ENCODE data around the gene SLC5A6. TPM values are rescaled to one million over a fixed set of nuclear protein-coding genes. Genes with fewer than 3 reads are reported as not detected.

SLC5A6 gene
- total and polyA plus RNA-seq, 2 experiments from 2014 or later, result 28.4 to 40.8 TPM

DNA sequence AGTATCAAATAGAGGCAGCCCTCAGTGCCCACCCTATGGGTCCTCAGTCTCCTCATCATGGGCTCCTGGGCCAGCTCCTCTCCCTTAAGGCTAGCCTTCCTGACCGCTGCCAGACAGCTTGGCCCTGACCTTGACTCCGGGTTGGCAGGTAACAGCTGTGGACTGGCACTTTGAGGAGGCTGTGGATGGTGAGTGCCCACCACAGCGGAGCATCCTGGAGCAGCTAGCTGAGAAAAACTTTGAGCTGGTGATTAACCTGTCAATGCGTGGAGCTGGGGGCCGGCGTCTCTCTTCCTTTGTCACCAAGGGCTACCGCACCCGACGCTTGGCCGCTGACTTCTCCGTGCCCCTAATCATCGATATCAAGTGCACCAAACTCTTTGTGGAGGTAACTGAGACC is 24.1 kb upstream of the SLC5A6 start:
- Histone ChIP-seq H3K36me3 (peaks cover 57% of the 10 kb centered on the region), H3K4me1 (ENCODE audit: low read depth) (no peaks in the 10 kb centered on the region), H3K9me3 (ENCODE audit: low read depth) (no peaks in the 10 kb centered on the region), H3K27me3 (no peaks in the 10 kb centered on the region), H3K4me3 (no peak overlapping the region), H3K27ac (no peak overlapping the region)
- TF ChIP-seq, protein P1, sequence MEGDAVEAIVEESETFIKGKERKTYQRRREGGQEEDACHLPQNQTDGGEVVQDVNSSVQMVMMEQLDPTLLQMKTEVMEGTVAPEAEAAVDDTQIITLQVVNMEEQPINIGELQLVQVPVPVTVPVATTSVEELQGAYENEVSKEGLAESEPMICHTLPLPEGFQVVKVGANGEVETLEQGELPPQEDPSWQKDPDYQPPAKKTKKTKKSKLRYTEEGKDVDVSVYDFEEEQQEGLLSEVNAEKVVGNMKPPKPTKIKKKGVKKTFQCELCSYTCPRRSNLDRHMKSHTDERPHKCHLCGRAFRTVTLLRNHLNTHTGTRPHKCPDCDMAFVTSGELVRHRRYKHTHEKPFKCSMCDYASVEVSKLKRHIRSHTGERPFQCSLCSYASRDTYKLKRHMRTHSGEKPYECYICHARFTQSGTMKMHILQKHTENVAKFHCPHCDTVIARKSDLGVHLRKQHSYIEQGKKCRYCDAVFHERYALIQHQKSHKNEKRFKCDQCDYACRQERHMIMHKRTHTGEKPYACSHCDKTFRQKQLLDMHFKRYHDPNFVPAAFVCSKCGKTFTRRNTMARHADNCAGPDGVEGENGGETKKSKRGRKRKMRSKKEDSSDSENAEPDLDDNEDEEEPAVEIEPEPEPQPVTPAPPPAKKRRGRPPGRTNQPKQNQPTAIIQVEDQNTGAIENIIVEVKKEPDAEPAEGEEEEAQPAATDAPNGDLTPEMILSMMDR (IDR thresholded peaks at IDR 0.05; ENCODE audit: low read depth, low read length), result no peak
- DNase-seq (ENCODE audit: low read depth in 1 of 2, low spot score in 1 of 2), result no peak

DNA sequence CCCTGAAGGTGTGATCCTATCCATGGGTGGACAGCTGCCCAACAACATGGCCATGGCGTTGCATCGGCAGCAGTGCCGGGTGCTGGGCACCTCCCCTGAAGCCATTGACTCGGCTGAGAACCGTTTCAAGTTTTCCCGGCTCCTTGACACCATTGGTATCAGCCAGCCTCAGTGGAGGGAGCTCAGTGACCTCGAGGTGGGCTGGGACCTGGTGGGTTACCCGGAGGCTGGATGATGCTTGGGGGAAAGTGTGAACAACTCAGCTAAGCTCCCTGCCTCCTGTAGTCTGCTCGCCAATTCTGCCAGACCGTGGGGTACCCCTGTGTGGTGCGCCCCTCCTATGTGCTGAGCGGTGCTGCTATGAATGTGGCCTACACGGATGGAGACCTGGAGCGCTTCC is 21.3 kb upstream of the SLC5A6 start:
- H3K36me3 ChIP-seq, result peaks cover 56% of the 10 kb centered on the region
- H3K9me3 ChIP-seq (ENCODE audit: low read depth), result no peaks in the 10 kb centered on the region
- TF ChIP-seq, protein P1 (IDR thresholded peaks at IDR 0.05; ENCODE audit: low read depth, low read length), result no peak
- H3K27ac ChIP-seq, result no peak overlapping the region
- H3K27me3 ChIP-seq, result no peaks in the 10 kb centered on the region
- H3K4me3 ChIP-seq, result no peak overlapping the region
- no peaks in the 10 kb centered on the region for H3K4me1 ChIP-seq (ENCODE audit: low read depth)
- DNase-seq (ENCODE audit: low read depth in 1 of 2, low spot score in 1 of 2), result no peak

DNA sequence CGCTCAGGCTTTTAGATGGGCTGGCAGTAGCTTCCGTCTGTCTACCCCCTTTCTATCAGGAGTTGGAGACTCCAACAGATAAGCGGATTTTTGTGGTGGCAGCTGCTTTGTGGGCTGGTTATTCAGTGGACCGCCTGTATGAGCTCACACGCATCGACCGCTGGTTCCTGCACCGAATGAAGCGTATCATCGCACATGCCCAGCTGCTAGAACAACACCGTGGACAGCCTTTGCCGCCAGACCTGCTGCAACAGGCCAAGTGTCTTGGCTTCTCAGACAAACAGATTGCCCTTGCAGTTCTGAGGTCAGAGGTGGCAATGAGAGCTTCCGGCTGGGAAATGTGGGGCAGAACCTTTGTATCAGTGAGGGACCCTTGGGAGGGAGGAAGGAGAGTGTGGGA is 19.9 kb upstream of the SLC5A6 start:
- no peaks in the 10 kb centered on the region for H3K27me3 ChIP-seq
- H3K4me3 ChIP-seq, result no peak overlapping the region
- no peak for DNase-seq (ENCODE audit: low read depth in 1 of 2, low spot score in 1 of 2)
- no peaks in the 10 kb centered on the region for H3K4me1 ChIP-seq (ENCODE audit: low read depth)
- TF ChIP-seq, protein P1 (IDR thresholded peaks at IDR 0.05; ENCODE audit: low read depth, low read length), result no peak
- H3K9me3 ChIP-seq (ENCODE audit: low read depth), result no peaks in the 10 kb centered on the region
- H3K36me3 ChIP-seq, result peaks cover 66% of the 10 kb centered on the region
- no peak overlapping the region for H3K27ac ChIP-seq

DNA sequence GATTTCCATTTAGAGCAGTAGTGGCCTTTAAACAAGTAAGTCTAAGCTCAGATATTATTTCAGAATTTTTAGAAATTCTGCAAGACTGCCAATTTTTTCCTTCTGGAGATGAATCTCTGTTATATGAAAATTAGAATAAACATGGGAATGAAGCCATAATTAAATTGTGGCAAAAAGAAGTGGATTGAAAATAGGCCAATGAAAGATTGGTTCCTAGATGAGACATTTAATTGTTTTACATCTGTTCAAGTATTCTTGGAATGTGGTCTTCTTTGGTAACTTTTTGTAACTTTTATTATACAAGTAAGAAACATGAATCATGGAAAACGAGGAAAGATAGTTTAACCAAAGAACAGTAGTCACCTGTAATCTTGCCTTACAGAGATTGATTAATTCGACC is 15.4 kb upstream of the SLC5A6 start:
- no peaks in the 10 kb centered on the region for H3K27me3 ChIP-seq
- no peaks in the 10 kb centered on the region for H3K9me3 ChIP-seq (ENCODE audit: low read depth)
- H3K27ac ChIP-seq, result no peak overlapping the region
- TF ChIP-seq, protein P1 (IDR thresholded peaks at IDR 0.05; ENCODE audit: low read depth, low read length), result no peak
- H3K4me1 ChIP-seq (ENCODE audit: low read depth), result no peaks in the 10 kb centered on the region
- H3K36me3 ChIP-seq, result peaks cover 62% of the 10 kb centered on the region
- H3K4me3 ChIP-seq, result no peak overlapping the region
- DNase-seq (ENCODE audit: low read depth in 1 of 2, low spot score in 1 of 2), result no peak

DNA sequence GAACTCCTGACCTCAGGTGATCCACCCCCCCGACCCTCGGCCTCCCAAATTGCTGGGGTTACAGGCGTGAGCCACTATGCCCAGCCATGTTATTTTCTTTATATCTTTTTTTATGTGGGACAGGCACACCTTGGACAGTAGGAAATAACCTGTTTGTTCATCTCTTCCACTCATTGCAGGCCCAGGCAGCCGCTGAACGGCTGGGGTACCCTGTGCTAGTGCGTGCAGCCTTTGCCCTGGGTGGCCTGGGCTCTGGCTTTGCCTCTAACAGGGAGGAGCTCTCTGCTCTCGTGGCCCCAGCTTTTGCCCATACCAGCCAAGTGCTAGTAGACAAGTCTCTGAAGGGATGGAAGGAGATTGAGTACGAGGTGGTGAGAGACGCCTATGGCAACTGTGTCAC is 13.5 kb upstream of the SLC5A6 start:
- H3K9me3 ChIP-seq (ENCODE audit: low read depth), result no peaks in the 10 kb centered on the region
- DNase-seq (ENCODE audit: low read depth in 1 of 2, low spot score in 1 of 2), result no peak
- TF ChIP-seq, protein P1 (IDR thresholded peaks at IDR 0.05; ENCODE audit: low read depth, low read length), result no peak
- no peak overlapping the region for H3K4me3 ChIP-seq
- H3K27ac ChIP-seq, result no peak overlapping the region
- no peaks in the 10 kb centered on the region for H3K27me3 ChIP-seq
- no peaks in the 10 kb centered on the region for H3K4me1 ChIP-seq (ENCODE audit: low read depth)
- H3K36me3 ChIP-seq, result peaks cover 60% of the 10 kb centered on the region

DNA sequence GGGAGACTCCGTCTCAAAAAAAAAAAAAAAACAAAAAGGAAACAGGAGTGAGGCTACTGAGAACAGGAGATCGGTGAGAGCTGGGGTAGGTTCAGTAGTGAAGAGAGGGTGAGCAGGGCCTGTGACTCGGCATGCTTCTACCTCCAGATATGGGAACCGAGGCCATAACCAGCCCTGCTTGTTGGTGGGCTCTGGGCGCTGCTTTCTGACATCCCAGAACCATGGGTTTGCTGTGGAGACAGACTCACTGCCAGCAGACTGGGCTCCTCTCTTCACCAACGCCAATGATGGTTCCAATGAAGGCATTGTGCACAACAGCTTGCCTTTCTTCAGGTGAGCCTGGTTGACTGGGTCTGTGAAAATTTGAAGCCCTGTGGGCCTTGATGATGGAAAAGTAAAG is 11.3 kb upstream of the SLC5A6 start:
- TF ChIP-seq, protein P1 (IDR thresholded peaks at IDR 0.05; ENCODE audit: low read depth, low read length), result no peak
- DNase-seq (ENCODE audit: low read depth in 1 of 2, low spot score in 1 of 2), result no peak
- H3K4me3 ChIP-seq, result no peak overlapping the region
- H3K27ac ChIP-seq, result no peak overlapping the region
- H3K4me1 ChIP-seq (ENCODE audit: low read depth), result no peaks in the 10 kb centered on the region
- H3K27me3 ChIP-seq, result no peaks in the 10 kb centered on the region
- no peaks in the 10 kb centered on the region for H3K9me3 ChIP-seq (ENCODE audit: low read depth)
- peaks cover 53% of the 10 kb centered on the region for H3K36me3 ChIP-seq
